NB4 (cell line): Measurements from ENCODE around the gene NTN4.

Source experiments
- DNase-seq: peaks from one replicate; pipeline ENCODE4 v3.0.0; 2010; ENCODE audit warnings: low read depth
- H3K4me3 ChIP-seq: one replicate; pipeline ENCODE4 v1.5.1; 2011; ENCODE audit warnings: mild to moderate bottlenecking, low read depth, low read length, moderate library complexity
- CTCF ChIP-seq: IDR thresholded peaks from one replicate; pipeline ENCODE4 v1.5.1; 2012; ENCODE audit warnings: low read depth, low read length
- MAX ChIP-seq: IDR thresholded peaks from 2 replicates; pipeline ENCODE4 v1.6.1; 2011; ENCODE audit warnings: low read depth, low read length
- MYC ChIP-seq: IDR thresholded peaks from 2 replicates; pipeline ENCODE4 v1.6.1; 2011; ENCODE audit warnings: low read depth, low read length
- POLR2A ChIP-seq: IDR thresholded peaks from 2 replicates; pipeline ENCODE4 v1.6.1; 2011; ENCODE audit warnings: mild to moderate bottlenecking; ENCODE audit not compliant: insufficient read length; ENCODE audit errors: extremely low read depth

Gene NTN4

GRCh38 chr12:95810411-95810810, 19.8 kb upstream of the NTN4 start:
- no peak for TF ChIP-seq POLR2A
- TF ChIP-seq MYC, result no peak
- TF ChIP-seq CTCF, result no peak
- no peak for TF ChIP-seq MAX
- no peak for DNase-seq
- no peak overlapping the region for H3K4me3 ChIP-seq

GRCh38 chr12:95809000-95809680, 18.6 kb upstream of the NTN4 start:
- H3K4me3 ChIP-seq, result no peak overlapping the region
- DNase-seq, result no peak

GRCh38 chr12:95808146-95808545, 17.6 kb upstream of the NTN4 start:
- TF ChIP-seq MYC (no peak), CTCF (no peak), POLR2A (no peak), MAX (no peak)
- no peak for DNase-seq
- H3K4me3 ChIP-seq, result no peak overlapping the region

More at GRCh38 chr12:95809000-95809680, 18.6 kb upstream of the NTN4 start:
- TF ChIP-seq MAX, result no peak
- TF ChIP-seq MYC, result no peak
- TF ChIP-seq CTCF, result no peak
- TF ChIP-seq POLR2A, result no peak

- H3K4me3 ChIP-seq, result no peak overlapping the region
- TF ChIP-seq MAX, result no peak
- no peak for TF ChIP-seq POLR2A
- TF ChIP-seq MYC, result no peak
- no peak for TF ChIP-seq CTCF
- no peak for DNase-seq
Observed at GRCh38 chr12:95805864-95806671, 15.5 kb upstream of the NTN4 start.

GRCh38 chr12:95804291-95804690, 13.7 kb upstream of the NTN4 start:
- TF ChIP-seq CTCF (no peak), MYC (no peak), POLR2A (no peak), MAX (no peak)
- no peak for DNase-seq
- H3K4me3 ChIP-seq, result no peak overlapping the region
